DMS153 (cell line): Measurements from ENCODE around the gene ANXA2R.
"Not testable (repeated sequence)": the region's sequence is repeated elsewhere in the genome, so short reads cannot be mapped to it uniquely, and the experiment has no call there.

Source experiments
- DNase-seq: peaks from one replicate; lab custom pipeline; 2025; lab: John Stamatoyannopoulos, UW

ANXA2R gene

DNA sequence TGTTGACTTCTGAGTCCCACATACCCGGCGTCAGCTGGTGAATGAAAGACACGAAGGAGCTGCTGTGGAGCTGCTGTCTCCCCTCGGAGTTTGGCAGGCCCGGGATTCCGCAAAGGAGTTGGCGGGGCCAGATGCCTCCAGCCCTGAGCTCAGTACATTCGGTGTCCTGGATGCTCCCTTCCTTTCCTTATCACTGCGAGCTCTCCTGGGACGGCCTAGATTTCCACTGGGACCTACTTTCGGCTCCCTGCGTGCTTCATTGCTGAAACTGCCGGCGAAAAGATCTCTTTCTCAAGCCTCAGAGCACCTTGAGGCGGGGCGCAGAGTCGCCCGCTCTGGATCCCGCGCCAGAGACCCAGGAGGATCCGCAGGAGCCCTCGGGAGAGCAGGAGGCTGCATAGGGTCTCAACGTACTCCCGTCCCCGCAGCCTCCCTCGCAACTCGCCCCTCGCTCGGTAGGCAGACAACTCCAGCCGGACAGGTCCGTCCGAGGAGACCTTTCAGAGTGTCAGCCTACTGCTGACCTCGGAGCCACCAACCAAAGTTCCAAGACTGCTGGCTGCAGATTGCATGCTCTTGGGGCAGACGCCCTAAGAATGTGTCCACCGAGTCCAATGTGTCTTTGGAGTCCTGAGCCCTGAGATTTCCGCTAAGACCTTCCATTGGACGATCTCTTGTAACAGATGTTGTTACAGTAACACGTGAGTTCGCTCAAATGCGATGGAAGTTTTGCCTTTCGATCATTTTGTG, 6.1 kb downstream of the ANXA2R start:
- DNase-seq, result no peak

DNA sequence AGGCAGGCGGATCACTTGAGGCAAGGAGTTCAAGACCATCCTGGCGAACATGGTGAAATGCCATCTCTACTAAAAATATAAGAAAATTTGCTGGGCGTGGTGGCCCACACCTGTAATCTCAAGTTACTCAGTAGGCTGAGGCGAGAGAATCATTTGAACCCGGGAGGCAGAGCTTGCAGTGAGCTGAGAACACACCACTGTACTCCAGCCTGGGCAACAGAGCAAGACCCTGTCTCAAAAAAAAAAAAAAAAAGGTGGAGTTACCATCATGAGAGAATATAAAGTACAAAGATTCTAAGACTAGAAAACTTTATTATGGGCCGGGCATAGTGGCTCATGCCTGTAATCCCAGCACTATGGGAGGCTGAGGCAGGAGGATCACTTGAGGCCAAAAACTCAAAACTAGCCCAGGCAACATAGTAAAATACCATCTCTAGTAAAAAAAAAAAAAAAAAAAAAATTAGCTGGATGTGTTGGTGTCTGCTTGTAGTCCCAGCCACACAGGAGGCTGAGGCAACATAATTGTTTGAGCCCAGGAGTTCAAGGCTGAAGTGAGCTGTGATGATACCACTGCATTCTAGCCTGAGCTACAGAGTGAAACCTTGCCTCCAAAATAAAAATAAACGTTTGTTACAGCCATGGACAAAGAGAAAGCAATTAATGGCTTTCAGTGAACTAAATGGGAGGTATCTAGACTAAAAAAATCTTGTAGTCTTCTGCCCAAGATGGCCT, 12.9 kb downstream of the ANXA2R start:
- DNase-seq, result no peak

DNA sequence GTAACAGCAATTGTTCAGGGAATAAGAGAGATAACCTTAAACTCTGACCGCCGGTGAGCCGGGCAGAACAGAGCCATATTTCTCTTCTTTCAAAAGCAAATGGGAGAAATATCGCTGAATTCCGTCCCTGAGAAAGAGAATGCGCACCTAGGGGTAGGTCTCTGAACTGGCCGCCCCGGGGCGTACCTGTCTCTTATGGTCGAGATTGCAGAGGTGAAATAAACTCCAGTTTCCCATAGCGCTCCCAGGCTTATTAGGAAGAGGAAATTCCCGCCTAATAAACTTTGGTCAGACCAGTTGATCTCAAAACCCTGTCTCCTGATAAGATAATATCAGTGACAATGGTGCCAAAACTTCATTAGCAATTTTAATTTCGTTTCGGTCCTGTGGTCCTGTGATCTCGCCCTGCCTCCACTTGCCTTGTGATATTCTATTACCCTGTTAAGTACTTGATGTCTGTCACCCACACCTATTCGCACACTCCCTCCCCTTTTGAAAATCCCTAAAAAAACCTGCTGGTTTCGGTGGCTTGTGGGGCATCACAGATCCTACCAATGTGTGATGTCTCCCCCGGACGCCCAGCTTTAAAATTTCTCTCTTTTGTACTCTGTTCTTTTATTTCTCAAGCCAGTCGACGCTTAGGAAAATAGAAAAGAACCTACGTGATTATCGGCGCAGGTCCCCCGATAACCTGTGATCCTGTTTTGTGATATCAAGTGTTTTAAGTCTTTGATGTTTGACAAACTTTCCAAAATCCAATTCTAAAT, 14.8 kb downstream of the ANXA2R start:
- not testable (repeated sequence) for DNase-seq

DNA sequence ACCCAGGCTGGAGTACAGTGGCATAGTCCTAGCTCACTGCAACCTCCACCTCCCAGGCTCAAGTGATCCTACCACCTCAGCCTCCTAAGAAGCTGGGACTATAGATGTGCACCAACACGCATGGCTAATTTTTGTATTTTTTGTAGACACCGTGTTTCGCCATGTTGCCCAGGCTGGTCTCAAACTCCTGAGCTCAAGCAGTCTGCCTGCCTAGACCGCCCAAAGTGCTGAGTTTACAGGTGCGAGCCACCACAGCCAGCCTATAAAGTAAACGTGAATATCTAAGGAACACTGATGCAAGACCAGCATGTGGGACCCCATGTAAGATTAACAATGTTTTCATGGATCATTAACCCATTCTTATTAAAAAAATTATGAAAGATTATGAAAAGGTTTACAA, 15.9 kb downstream of the ANXA2R start:
- no peak for DNase-seq

DNA sequence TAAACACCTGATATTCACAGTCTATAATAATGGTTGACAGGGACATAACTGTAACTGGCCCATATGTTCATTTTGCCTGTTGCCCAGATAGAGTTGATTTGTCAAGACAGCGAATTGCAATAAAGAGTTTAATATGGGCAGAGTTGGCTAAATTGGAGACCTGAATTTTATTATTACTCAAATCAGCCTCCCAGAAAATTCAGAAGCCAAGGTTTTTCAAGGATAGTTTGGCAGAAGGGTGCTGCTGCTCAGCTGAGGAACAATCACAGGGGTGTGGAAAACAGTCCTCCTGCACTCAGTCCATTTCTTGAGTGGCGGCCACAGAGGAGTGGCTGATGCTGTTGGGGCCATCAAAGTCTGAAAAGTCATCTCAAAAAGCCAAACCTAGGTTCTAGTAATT, 19.0 kb downstream of the ANXA2R start:
- no peak for DNase-seq

DNA sequence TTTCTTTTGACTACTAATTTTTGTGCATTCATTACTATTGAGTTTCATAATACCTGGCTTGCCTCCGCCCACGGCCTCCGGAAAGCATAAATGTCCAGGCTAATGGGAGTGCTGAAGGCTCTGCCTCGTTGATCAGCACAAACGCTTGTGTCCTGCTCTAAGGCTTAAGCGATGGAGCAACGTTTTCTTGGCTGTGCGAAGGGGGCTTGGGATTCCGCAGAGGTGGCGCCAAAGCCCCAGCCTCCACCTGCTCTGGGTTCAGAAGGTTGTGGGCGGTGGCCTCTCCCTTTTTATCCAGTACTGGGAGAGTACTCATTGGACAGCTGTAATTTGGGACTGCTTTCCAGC, 19.7 kb downstream of the ANXA2R start:
- DNase-seq, result peak; percentile 80

DNA sequence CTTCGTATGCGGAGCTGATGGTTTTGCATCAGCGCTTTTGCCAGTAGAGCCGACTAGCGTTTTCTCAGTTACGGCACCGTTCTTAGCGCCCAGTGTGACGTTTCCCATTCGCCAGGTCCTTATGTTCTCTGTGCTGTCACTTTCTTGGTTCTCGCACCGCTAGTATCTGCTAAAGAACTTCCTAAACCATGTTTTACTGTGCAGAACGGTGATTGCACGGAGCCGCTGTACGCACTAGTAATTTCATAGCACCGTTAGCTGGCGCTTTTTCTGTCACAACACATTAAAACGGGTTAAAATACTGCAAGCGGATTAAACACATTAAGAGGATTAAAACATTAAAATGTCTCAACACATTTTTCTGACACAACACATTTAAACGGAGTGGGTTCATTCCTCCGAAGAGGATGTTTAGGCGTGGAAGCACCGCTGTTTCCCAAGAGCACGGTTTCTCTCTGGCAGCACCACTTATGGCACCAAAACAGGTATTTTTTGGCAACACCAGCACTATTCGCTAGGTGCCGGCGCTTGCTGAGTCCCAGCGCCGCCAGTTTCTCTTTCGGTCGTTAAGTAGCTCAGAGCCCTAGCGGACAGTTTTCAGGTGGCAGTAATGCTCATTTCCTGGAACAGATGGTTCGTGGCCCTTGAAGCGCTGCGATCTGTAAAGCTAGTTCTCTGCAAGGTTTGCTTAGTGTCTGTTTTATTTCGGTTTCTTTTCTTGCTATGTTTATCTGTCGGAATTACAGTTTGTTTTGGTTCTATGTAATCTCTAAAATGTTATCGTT, 20.3 kb downstream of the ANXA2R start:
- peak; percentile 95 for DNase-seq

DNA sequence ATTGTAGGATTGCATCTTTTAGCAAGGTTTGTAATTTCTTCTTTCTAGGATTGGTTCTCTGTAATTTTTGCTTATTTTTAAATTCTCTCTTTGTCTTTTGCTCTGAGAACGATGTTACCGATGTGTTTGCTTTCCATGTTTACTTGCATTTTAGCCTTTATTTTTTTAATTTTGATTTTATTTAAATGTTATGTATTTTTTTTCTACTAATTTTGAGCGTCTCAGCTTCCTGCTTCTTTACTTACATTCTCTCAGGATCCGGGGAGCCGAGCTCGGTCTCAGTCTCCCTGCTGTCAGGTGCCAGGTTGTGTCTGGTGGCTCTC, 20.9 kb downstream of the ANXA2R start:
- no peak for DNase-seq

DNA sequence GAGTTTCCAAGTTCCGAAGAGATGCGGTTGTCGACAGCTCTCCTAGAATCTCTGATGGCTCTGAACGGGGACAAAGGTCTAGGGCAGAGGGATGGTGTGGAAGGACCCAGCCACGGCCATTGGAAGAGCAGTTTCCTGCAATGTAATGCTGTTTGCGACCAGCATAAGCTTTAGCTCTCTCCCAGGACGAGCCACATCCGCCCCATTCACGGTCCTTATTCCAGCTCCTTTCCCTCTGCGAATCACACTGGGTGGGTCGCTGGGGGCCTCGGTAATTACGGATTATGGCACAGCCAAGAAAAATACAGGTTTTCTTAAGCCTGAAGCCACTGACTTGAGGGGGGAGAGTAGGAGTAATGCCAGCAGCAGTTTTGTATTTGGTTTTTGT, 22.7 kb downstream of the ANXA2R start:
- DNase-seq, result peak; percentile 31

DNA sequence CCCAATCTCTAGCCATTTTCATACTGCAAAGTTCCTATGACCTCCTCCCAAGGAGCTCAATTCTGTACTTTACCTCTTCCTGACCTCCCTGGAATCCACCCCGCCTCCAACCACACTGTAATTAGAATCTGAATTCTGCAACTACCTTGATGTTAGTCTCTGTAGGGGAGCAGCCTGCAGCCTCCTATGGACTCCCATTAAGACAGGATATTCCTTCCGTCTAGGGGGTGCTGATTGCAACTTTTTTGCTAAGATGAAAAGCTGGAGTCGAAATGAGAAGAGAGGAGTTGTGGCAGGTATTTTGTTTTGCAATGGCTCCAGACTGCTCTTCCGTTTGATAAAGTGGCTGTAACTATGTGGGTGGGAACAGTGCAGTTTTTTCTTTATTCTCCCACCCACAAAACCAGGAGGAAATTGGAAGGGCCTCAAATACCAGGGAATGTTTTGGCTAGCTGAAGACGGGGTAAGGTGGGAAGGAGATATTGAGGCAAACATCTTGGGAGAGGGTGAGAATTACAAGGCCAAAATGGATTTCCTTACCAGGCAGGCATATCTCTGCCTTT, 23.8 kb downstream of the ANXA2R start:
- no peak for DNase-seq

DNA sequence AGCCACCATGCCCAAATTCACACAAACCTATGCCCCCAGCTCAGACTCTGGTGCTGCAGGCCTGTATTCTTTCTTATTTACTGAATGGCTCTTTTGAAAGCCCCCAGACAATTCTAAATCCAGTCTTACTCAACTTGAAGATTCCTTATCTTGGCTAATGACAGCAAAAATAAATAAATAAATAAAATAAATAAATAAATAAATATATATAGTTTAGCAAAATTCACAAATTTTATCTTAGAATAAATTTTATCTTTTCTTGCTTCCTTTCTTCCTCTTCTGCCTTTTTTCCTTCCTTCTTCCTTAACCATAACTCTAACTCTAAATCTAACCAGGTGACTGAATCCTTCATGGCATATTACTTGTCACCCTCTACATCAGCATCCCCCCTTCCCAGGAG, 25.6 kb downstream of the ANXA2R start:
- no peak for DNase-seq

DNA sequence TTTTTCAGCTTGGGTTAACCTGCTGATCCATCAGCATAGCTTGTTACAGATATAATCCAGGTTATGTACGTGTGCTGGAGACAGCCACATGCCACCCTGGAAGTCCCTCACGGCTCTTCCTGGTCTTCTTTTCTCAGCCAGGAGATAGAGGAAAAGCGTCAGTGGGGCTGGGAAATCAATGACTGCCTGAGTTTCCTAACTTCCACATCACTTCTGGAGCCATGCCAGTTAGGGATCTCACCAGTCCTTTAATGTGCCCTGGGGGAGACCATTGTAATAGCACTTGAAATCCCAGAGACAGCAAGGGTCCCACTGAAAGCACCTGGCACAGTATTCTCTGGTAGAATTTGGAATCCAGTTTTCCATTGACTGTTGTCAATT, 29.2 kb downstream of the ANXA2R start:
- DNase-seq, result no peak

DNA sequence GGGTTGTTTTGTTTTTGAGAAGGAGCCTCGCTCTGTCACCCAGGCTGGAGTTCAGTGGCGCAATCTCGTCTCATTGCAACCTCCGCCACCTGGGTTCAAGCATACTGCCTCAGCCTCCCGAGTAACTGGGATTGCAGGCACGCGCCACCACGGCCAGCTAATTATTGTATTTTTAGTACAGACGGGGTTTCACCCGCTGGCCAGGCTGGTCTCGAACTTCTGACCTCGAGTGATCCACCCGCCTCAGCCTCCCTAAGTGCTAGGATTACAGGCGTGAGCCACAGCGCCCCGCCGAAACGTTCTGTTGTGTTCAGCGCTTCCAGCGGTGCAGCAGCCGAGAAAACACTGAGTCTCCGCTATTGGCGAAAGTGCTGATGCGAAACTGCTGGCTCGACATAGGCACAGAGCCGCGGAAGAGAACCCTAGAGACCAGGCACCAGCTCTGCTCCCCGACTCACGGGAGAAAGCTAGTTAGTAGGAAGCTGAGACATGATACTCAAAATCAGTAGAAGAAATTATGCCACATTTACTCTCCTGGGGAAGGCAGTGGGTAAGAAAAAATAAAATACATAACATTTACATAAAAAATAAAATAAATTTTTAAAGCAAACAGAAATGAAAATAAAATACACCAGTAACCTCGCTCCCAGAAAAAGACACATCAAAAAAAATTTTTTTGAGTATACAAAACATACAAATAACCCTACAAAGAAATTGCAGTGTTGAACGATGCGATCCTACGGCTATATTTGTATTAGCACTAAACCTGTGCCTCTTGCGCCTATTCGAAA, 31.6 kb downstream of the ANXA2R start:
- peak; percentile 97 for DNase-seq

DNA sequence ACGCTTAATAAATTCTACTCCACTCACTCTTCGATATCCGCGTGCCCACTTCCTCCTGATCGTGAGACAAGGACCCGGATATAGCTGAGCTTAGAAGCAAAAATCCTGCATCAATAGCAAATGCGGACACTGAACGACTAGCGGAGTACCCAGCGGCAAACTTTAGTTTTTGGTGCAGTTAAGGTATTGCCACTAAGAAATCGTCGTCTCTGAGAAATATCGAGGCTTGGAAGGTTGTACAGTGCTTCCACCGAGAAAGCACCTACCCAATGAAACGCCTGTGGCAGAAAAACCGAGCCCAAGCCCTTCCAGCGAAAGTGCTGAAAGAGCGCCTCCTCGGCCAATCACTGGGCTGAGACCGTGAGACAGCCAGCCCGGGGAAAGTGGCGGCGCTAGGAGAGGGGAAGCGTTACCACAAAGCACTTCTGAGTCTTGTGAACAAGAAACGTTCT, 32.2 kb downstream of the ANXA2R start:
- peak; percentile 84 for DNase-seq

DNA sequence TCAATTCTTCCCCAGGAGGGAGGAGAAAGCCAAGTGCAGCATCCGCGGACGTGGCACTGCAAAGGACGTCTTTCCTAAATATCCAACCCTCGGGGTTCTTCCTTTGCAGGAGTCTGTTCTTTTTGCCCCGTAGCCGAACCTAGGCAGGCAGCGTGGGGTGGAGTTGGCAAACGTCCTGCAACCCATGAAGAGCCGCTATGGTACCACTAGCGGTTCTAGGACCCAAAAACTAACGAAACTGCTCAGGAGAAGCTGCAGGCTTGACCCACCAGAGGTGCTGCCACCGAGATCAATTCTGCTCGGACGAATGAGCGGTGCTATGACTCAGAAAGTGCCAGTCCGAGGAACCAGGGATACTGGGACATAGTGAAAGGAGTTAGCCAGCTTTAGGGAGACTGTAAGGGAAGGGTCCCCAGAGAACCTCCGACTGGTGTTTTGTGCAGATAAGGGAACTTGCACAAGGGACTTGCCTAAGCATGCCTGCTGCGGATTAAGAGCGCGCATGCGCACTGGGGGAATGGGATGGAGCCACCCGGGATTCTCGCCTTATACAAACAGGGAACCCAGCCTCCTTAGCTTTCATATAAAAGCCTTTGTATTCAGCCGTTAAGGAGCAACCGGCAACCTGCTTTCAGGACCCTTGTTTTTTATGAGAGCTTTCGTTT, 32.7 kb downstream of the ANXA2R start:
- DNase-seq, result peak; percentile 94

DNA sequence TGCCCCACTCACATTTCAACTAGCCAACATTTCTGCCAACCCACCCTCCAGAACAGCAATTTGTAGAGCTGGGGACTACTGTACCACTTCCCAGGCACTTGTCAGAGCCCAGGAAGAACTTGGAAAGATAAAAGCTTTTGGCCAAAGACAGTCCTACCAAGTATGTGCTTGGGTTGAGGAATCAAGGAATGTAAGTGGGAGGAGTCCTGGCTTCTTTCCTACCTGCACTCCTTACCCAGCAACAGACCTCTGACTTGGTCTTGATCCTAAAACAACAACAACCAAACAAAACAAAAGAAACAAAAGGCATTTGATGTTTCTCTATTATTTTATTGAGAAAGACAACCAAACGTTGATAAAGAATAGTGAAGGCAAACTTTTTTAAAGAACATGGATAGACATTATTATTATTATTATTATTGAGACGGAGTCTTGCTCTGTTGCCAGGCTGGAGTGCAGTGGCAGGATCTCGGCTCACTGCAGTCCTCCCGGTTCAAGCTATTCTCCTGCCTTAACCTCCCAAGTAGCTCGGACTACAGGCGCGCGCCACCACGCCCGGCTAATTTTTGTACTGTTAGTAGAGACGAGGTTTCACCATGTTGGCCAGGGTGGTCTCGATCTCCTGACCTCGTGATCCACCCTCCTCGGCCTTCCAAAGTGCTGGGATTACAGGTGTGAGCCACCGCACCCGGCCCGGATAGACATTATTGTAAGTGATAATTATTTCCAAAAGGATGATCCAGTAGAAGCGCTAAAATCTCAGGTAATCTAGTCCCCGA, 33.5 kb downstream of the ANXA2R start:
- no peak for DNase-seq

DNA sequence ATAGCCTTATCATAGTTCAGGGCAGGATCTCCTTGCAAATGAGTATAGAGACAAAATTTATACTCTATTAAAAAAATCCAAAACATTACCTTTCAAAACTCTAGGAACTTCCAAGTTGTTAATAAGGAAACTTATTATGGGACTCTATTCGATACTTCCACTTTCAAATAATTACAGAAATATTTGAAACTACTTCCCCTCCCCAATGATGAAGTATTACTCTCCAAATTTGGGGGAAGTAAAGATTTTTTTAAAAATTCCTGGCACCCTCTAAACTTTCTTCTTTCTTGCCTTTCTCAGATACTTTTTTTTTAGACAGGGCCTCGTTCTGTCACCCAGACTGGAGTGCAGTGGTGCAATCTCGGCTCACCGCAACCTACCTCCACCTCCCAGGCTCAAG, 35.1 kb downstream of the ANXA2R start:
- DNase-seq, result no peak

DNA sequence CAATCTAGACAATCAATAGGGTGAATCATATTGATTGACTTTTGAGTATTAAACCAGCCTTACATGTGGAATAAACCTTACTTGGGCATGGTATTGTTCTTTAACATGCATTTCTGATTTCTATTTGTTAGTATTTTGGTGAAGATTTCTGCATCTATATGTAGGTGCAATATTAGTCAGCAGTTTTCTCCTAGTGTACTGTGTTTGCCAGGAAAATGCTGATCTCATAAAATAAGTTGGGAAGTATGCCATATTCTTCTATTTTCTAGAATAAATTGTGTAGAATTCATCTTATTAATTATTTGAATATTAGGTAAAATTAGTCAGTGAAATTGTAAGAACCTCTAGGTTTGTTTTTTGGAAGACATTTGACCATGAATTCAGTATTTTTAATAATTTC, 38.4 kb downstream of the ANXA2R start:
- no peak for DNase-seq

DNA sequence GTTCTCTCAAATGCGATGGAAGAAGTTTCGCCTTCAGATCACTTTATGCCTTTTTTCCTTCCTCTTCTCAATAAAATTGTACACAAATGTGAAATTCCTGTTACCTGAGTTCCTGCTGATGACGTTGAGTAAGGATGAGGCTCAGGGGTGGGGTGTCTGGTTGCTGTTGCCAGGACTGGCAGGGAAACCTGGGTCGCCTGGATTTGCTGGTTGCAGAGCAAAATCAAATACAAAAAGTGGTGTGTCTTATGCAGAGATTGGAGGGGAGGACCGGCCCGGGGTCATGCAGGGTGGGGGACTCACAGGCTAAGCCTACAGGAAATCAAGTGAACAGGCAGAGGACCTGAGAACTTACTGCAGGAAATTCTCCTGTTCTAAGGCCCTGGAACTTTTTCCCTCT, 39.2 kb downstream of the ANXA2R start:
- DNase-seq, result no peak
